Breast epithelium (tissue), 3 donors: ENCODE results near the gene PTPRK.

ENCODE experiments used
- POLR2A ChIP-seq: fragments of 450-650 bp; IDR thresholded peaks from one replicate; pipeline ENCODE4 v1.6.1; 2016; ENCODE audit warnings: antibody characterized with exemption, mild to moderate bottlenecking, moderate library complexity
- POLR2AphosphoS5 ChIP-seq, 3 donors: sonication (generic); formaldehyde crosslinking; IDR thresholded peaks; one replicate each; pipeline ENCODE4 v1.6.1; 2017; ENCODE audit warnings: antibody characterized with exemption in 3 of 3
- TF ChIP-seq, protein P1 (sequence below), 3 donors: fragments of 450-650 bp; IDR thresholded peaks; one replicate each; pipeline ENCODE4 v1.5.1; 2016 to 2017; ENCODE audit warnings: antibody characterized with exemption in 3 of 3, mild to moderate bottlenecking in 3 of 3, moderate library complexity in 3 of 3

- TF ChIP-seq, protein P1, sequence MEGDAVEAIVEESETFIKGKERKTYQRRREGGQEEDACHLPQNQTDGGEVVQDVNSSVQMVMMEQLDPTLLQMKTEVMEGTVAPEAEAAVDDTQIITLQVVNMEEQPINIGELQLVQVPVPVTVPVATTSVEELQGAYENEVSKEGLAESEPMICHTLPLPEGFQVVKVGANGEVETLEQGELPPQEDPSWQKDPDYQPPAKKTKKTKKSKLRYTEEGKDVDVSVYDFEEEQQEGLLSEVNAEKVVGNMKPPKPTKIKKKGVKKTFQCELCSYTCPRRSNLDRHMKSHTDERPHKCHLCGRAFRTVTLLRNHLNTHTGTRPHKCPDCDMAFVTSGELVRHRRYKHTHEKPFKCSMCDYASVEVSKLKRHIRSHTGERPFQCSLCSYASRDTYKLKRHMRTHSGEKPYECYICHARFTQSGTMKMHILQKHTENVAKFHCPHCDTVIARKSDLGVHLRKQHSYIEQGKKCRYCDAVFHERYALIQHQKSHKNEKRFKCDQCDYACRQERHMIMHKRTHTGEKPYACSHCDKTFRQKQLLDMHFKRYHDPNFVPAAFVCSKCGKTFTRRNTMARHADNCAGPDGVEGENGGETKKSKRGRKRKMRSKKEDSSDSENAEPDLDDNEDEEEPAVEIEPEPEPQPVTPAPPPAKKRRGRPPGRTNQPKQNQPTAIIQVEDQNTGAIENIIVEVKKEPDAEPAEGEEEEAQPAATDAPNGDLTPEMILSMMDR (IDR thresholded peaks at IDR 0.05), result no peak
- TF ChIP-seq POLR2A (no peak), POLR2AphosphoS5 (IDR thresholded peaks at IDR 0.05) (no peak)
Observed at GRCh38 chr6:127971945-127972391, 548.4 kb downstream of the PTPRK start.
